GM18907 (cell line): ENCODE results near the gene ZNF296.
A peak's percentile ranks its signal among the peaks of the same experiment; 100 is the strongest.

ENCODE experiments used
- ATAC-seq: cut with Tn5 transposase; IDR thresholded peaks from one replicate; pipeline ENCODE4 v1.9.1; 2021; ENCODE audit warnings: mild to moderate bottlenecking, moderate library complexity; ENCODE audit not compliant: unreplicated experiment

The ZNF296 gene

DNA sequence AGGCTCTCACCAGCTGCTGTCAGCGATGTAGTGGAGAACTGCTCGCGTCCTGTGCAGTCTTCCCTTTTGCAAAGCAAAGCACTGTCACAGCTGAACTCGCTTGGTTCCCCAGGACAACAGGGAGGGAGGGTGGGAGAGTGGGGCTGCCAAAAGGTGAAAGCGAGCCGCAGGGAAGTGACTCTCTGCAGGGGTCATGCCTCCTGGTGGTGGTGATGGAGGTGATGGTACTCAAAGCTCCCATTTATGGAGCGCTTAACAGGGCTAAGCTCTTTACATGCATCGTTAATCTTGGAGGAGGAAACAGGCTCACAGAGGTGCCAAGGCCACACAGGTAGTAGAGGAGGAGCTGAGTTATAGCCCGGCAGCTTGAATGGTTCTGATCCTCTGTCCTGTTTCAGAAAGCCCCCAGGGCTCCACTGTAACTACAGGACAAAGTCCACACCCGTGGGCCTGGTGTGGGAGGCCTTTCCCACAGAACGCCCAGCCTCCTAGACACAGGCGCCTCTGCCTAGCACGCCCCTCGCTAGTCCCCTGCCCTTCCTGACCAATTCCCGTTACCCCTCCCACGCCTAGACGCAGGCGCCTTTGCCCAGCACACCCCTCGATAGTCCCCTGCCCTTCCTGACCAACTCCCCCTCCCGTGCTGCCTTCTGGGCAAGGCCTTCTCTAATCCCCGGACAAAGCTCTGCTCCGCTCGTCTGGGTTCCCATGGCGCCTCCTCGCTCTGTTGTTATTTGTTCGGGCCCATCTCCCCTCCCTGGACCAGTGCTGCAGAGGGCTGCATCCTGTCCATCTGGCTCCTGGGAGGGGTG lies 27.4 kb upstream of the ZNF296 start:
- no peak for ATAC-seq

DNA sequence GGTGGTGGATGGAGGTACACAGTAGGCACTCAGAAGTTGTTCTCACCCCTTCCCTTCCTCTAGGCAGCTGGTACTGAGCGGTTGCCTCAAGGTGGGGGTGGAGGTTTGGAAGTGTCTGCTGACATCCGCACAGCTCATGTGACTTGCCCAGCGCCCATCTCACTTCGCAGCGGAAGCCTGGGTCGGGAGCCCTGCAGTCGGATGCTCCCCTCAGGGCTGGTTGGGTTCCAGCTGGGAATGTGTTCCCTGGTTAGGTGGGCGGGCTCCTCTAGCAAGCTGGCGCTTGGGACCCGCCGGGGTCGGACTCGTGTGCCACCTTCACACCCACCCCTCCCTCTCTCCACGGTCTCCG lies 26.9 kb upstream of the ZNF296 start:
- ATAC-seq = no peak

- ATAC-seq = no peak
Observed at GRCh38 chr19:45102481-45102880, 26.2 kb upstream of the ZNF296 start.

GRCh38 chr19:45101806-45102205 lies 25.5 kb upstream of the ZNF296 start:
- no peak for ATAC-seq

- no peak for ATAC-seq
Observed at GRCh38 chr19:45100846-45101252, 24.6 kb upstream of the ZNF296 start.

DNA sequence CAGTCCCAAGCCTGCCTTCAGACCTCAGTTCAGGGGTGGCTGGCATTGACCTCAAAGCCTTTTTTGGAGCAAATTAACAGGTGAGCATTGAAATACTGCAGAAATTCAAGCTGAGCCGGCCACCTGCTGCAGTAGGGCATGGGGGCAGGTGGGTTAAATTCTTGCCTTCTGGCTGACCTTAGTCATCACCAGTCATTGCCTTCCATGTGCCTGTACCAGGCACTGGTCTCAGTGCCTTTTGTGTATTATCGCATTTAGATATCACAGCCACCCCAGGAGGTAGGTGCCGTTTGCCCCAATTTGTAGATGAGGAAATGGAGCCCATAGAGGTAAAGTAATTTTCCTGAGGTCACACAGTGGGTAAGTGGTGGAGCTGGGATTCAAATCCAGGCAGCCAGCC lies 23.9 kb upstream of the ZNF296 start:
- no peak for ATAC-seq

DNA sequence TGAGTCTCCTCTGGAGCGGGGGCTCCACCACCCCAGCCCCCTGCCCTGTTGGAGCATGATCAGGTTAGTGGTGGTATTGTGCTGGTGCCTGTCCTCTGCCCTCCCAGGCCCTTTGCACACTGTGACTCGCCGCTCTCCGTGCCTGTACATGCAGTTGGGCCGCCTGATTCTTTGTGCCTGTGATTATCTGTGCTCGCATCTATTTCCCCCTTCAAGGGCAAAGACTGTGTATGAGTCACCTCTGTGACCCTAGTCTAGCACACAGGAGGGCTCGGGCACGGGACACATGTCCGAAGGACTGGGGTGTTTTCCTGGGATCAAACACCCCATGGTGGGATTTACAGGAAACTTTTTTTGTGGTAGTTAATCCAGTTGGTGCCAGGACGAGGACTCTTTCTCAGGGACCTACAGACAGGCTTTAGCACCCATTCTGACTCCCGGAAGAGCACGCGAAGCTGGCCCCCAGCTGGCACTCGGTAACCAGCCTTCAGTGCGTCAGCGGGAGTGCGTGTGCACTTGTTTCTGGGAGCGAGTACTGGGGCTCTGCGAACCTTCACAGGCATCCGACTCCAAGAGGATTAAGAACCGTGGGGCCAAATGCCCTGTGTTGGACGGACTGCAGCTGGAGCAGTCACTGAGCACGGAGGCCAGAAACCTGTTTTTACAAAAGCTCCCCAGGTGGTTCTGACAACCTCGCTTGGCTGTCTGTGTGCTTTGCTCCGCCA lies 23.4 kb upstream of the ZNF296 start:
- no peak for ATAC-seq

DNA sequence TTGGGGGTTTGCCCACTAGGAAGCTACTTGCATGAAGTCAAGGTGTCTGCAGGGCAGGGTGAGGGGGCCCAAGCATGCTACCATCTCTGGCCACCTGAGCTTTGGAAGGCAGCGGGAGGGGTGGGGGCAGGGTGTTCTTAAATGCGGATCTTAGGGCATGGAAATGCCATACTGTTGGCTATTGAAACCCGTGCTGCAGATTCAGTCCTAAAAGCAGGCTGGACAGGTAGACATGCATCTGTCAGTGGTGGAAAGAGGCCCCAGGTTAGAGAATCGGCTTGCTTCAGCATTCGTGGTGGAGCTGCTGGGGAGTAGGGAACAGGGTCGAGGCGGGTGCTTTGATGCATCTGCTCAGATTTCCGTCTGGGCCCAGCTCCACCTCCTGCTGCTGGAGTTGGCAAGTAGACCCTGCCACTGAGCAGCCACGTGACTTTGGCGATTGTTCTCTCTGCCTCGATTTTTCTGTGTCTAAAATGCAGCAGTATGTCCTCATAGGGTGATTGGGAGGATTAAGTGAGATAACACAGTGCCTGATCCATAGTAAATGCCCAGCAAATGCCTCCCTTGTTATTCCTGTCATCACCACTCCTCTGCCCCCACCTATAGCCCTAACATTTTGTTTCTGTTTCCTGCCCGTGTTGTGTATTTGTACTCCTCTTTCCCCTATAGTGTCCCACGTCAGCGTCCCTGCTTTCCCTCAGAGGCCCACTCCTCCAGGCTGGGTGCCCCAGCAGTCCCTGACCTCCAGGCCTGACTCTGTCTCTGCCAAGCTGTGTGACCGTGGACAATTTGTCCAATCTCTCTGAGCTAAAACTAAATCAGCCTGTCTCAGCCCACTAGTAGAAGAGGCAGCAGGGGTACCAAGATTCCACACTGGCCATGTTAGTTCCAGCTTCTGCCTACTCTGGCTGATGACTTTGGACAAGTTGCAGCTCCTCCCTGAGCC lies 22.5 kb upstream of the ZNF296 start:
- ATAC-seq = no peak

DNA sequence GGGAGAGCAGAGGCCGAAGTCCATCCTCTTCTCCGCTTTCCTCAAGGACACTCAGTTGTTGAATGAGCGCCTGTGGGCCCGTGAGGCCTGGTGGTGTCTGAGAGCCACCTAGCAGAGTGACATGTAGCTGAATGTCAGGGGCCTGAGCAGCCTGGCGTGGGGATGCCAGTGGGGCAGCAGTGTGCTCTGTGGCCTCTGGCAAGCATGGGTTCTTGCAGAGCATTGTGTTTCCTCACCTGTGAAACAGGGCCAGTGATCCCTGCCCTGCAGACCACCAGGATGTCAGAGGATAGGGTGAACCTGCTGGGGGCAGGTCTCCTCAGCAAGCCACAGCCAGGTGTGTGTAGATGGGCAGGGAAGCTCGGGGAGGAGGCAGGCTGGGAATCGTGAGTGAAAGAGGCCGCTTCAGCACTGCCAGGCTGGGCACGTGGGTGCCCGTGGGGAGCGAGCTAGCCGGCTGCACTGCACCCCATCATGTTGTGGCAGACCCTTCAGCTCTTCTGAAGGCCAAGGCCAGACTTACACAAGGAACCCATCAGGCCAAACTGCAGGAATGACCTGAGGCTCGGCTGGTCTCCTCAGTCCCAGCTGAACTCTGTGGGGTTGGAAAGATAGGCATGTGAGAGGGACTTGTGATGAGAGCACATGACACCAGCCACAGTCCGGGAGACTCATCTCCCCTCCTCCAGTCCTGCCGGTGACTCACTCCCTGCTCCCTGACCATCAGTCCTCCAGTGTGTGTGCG lies 21.7 kb upstream of the ZNF296 start:
- no peak for ATAC-seq

DNA sequence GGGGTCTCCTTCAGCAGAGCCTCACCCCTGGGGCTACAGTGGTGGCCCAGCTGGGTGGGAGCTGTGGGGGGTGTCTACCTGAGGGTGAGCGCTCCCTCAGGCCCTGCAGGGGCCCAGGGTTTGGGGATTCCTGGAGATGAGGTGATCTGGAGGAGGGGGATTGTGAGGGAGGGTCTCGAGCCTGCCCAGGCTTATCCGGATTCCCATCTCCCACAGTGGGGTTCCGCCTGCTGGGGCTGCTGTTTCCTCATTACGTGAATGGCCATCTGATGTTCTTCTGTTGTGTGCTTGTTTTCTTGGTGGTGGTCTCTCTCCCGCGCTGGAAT lies 21.1 kb upstream of the ZNF296 start:
- ATAC-seq = no peak

GRCh38 chr19:45096700-45097099 lies 20.4 kb upstream of the ZNF296 start:
- ATAC-seq = no peak

GRCh38 chr19:45095496-45096413 lies 19.5 kb upstream of the ZNF296 start:
- ATAC-seq = no peak

DNA sequence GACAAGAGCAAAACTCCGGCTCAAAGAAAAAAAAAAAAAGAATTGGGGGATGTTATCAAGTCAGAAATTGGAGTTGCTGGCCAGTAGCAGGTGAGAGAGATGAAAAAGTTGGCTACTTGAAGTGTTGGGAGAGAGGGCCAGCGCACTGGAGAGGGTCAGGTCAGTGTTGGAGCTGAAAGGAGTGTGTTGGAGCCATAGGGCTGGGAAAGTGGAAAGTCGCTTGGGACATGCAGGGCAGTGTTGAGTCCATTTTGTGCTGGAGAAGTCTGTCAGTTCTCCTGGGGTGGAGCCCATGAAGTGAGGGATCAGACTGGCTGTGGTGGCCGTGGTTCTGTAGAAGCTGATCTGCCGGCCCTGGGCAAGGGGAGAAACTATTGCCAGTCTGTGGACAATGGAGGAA lies 18.4 kb upstream of the ZNF296 start:
- no peak for ATAC-seq

GRCh38 chr19:45094137-45094536 lies 17.9 kb upstream of the ZNF296 start:
- ATAC-seq = no peak

DNA sequence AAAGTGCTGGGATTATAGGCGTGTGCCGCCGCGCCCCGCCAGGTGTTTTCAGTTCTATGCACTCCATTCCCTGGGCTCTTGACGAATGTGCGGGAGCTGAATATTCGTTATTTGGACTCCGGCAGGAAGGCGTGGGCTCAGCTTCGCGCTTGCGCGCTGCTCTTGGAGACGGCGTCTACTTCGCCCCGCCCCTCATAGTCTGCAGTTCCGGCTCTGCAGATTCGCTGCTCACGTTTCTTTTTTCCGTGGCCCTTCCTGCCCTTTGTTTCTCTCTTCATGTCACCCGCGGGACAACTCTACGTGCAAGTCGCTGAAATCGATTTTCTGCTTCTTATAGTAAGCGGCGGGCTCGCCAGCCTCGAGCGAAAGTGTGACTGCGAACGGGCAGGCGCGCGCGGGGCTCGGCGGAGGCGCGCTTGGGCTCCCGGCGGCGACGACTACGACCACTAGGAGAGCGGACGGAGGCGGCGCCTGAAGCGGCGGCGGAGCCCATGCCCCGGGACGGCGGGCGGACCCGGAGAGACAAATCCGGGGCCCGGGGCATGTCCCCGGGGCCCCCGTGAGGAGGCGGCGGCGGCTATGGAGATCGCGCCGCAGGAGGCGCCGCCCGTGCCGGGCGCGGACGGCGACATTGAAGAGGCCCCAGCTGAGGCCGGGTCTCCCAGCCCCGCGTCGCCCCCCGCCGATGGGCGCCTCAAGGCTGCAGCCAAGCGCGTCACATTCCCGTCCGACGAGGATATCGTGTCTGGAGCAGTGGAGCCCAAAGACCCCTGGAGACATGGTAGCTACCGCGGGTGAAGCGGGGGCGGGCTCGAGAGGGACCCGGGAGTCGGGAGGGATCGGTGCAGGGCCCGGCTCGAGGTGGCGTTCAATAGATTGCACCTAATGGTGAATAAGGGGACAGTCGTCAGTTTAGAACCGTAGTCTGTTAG lies 16.7 kb upstream of the ZNF296 start, which contains the start of gene PPP1R37:
Gene PPP1R37, plus strand, starts transcription at position 433 of the 932 bp plus-strand sequence. Its CDS starts 147 bp downstream, at position 580.
- peak; percentile 62 for ATAC-seq

DNA sequence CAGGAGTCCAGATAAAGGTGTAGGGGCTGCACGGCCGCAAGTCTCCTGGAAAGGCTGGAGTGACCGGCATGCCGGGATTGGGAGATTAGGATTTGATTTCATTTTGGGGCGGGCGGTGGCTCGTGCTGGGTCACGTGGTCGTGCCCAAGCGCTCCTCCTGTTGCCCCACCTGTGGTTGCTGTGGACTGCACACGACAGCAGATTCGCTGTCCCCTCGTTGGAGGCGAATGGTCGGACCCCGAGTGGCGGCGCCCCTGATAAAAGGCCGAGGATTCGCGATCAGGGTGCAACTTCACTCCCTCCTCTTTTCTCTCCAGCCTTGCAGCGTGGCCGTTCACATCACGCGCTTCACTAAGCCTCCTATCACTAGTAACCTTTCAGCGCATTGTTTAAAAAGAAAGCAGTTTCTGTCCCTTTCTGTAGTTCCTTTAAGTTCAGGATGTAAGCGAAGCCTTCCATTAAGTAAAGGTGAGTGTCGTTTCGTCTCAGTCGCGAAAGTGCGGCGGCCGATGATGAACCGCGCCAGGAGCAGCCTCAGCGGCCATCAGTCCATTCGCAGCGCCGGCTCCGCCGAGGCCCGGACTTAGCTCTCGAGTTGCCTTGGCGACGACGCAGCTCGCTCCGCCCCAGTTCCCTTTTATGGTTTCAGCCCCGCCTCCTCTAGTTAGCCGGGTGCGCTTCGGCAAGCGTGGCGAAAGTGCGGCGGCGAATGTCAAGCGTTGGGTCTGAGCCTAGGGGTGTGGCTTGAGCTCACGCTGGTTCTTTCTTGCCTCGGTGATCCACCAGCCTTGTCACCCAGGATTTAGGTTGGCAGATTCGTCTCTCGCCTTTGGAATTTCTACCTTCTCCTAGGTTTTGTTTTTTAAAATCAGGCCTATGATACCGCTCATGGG lies 15.0 kb upstream of the ZNF296 start:
- ATAC-seq = peak; percentile 62

- ATAC-seq = no peak
Observed at GRCh38 chr19:45090606-45091005, 14.3 kb upstream of the ZNF296 start.

GRCh38 chr19:45090034-45090433 lies 13.8 kb upstream of the ZNF296 start:
- ATAC-seq = no peak
